Stimulated activated CD4-positive, alpha-beta T cell treated with anti-CD3 and anti-CD28 coated beads, TNF-alpha, amount 100 ng/mL, for 24 hours (primary cell): ENCODE measurements around the gene STXBP1.
A peak's percentile ranks its signal among the peaks of the same experiment; 100 is the strongest.

Source experiments
- DNase-seq, 3 experiments: peaks; one replicate each; pipeline ENCODE4 v3.0.0-alpha.2; 2020; ENCODE audit warnings: low read depth in 3 of 3

STXBP1 gene

GRCh38 chr9:127611899-127612790, at the start of gene STXBP1:
Gene STXBP1, plus strand, starts transcription at chr9:127612277. Its CDS starts 127 bp downstream, at chr9:127612404.
- DNase-seq, result peak; percentile 67 to 88 (median 78)

- no peak for DNase-seq
Observed at GRCh38 chr9:127562279-127562796, 49.7 kb upstream of the STXBP1 start.

GRCh38 chr9:127562841-127563401, 49.2 kb upstream of the STXBP1 start:
- DNase-seq, result no peak

- DNase-seq, result no peak
Observed at GRCh38 chr9:127563579-127563978, 48.5 kb upstream of the STXBP1 start.

GRCh38 chr9:127565231-127565630, 46.8 kb upstream of the STXBP1 start:
- no peak for DNase-seq

- DNase-seq, result no peak
Observed at GRCh38 chr9:127566351-127567001, 45.6 kb upstream of the STXBP1 start.

GRCh38 chr9:127567035-127567729, 44.9 kb upstream of the STXBP1 start:
- DNase-seq, result no peak

- no peak for DNase-seq
Observed at GRCh38 chr9:127567730-127568617, 44.1 kb upstream of the STXBP1 start.

- DNase-seq, result no peak
Observed at GRCh38 chr9:127568618-127568970, 43.5 kb upstream of the STXBP1 start.

- DNase-seq, result peak; percentile 49 to 75 (median 62)
Observed at GRCh38 chr9:127568971-127569885, 42.8 kb upstream of the STXBP1 start.

- DNase-seq, result no peak
Observed at GRCh38 chr9:127569886-127570401, 42.1 kb upstream of the STXBP1 start.

GRCh38 chr9:127570533-127571111, 41.5 kb upstream of the STXBP1 start:
- DNase-seq, result no peak

GRCh38 chr9:127571971-127572370, 40.1 kb upstream of the STXBP1 start:
- DNase-seq, result no peak

GRCh38 chr9:127572961-127573721, 38.9 kb upstream of the STXBP1 start:
- no peak for DNase-seq

- peak in 1 of 3 experiments; percentile 39 for DNase-seq
Observed at GRCh38 chr9:127574072-127574993, 37.7 kb upstream of the STXBP1 start.

- no peak for DNase-seq
Observed at GRCh38 chr9:127575875-127576778, 36.0 kb upstream of the STXBP1 start.
